Neural progenitor cell (in vitro differentiated cells): Measurements from ENCODE around the gene DIABLO. TPM values are rescaled to one million over a fixed set of nuclear protein-coding genes. Genes with fewer than 3 reads are reported as not detected.

Source experiments
- DNase-seq: peaks from one replicate; pipeline ENCODE4 v3.0.0-alpha.2; 2016; ENCODE audit warnings: low spot score
- H2AFZ ChIP-seq: fragments of 200-600 bp; sonication (generic); replicated peaks from 2 replicates; pipeline ENCODE4 v1.6.1; 2016; ENCODE audit warnings: antibody characterized with exemption
- H3F3A ChIP-seq: fragments of 200-600 bp; sonication (generic); 2 replicates; pipeline ENCODE4 v1.6.1; 2016; ENCODE audit warnings: antibody characterized with exemption, low read depth
- H3K27ac ChIP-seq: fragments of 200-600 bp; sonication (generic); 2 replicates; pipeline ENCODE4 v1.5.1; 2016; ENCODE audit warnings: mild to moderate bottlenecking
- H3K27me3 ChIP-seq: fragments of 200-600 bp; sonication (generic); 2 replicates; pipeline ENCODE4 v1.6.1; 2016; ENCODE audit warnings: mild to moderate bottlenecking, moderate library complexity
- H3K36me3 ChIP-seq: fragments of 200-600 bp; sonication (generic); 2 replicates; pipeline ENCODE4 v1.5.1; 2016
- H3K4me1 ChIP-seq: fragments of 200-600 bp; sonication (generic); 2 replicates; pipeline ENCODE4 v1.6.1; 2016; ENCODE audit warnings: mixed run types
- H3K4me2 ChIP-seq: fragments of 200-600 bp; sonication (generic); 2 replicates; pipeline ENCODE4 v1.6.1; 2016
- H3K4me3 ChIP-seq: fragments of 200-600 bp; sonication (generic); 2 replicates; pipeline ENCODE4 v1.5.1; 2016
- H3K79me2 ChIP-seq: fragments of 200-600 bp; sonication (generic); 2 replicates; pipeline ENCODE4 v1.6.1; 2016; ENCODE audit warnings: low read depth
- H3K9ac ChIP-seq: fragments of 200-600 bp; sonication (generic); 2 replicates; pipeline ENCODE4 v1.6.1; 2016
- H3K9me3 ChIP-seq: fragments of 200-600 bp; sonication (generic); 2 replicates; pipeline ENCODE4 v1.5.1; 2016; ENCODE audit warnings: low read depth
- H4K20me1 ChIP-seq: fragments of 200-600 bp; sonication (generic); 2 replicates; pipeline ENCODE4 v1.6.1; 2016; ENCODE audit warnings: low read depth
- H3K27ac Mint-ChIP-seq: 3 replicates; pipeline ENCODE4 v1.8.0; 2021; ENCODE audit warnings: mixed read lengths
- H3K27me3 Mint-ChIP-seq: 2 replicates; pipeline ENCODE4 v1.8.0; 2022; ENCODE audit warnings: low read depth, mild to moderate bottlenecking, inconsistent platforms, moderate library complexity, mixed read lengths; ENCODE audit not compliant: insufficient read depth
- H3K36me3 Mint-ChIP-seq: 3 replicates; pipeline ENCODE4 v1.8.0; 2021; ENCODE audit warnings: mixed read lengths
- H3K4me1 Mint-ChIP-seq: 3 replicates; pipeline ENCODE4 v1.8.0; 2021; ENCODE audit warnings: mixed read lengths
- H3K4me3 Mint-ChIP-seq: 3 replicates; pipeline ENCODE4 v1.8.0; 2021; ENCODE audit warnings: mild to moderate bottlenecking, moderate library complexity, mixed read lengths
- H3K9me3 Mint-ChIP-seq: 3 replicates; pipeline ENCODE4 v1.8.0; 2020; ENCODE audit warnings: mixed read lengths
- EZH2 ChIP-seq: fragments of 200-600 bp; sonication (generic); IDR thresholded peaks from 2 replicates; pipeline ENCODE4 v1.6.1; 2017; ENCODE audit warnings: antibody characterized with exemption, mild to moderate bottlenecking, moderate library complexity
- EZH2phosphoT487 ChIP-seq: fragments of 200-600 bp; sonication (generic); IDR thresholded peaks from 2 replicates; pipeline ENCODE4 v1.6.1; 2017; ENCODE audit warnings: antibody characterized with exemption
- total RNA-seq: library from RNA; depleted of rRNA; stranded (reverse); fragments of >200 nt; gene quantifications from 2 replicates; pipeline ENCODE4 v1.2.3, GENCODE V29; 2015; ENCODE audit warnings: low replicate concordance
- TF ChIP-seq, protein P1 (sequence below): fragments of 200-600 bp; sonication (generic); IDR thresholded peaks from 2 replicates; pipeline ENCODE4 v1.5.1; 2017; ENCODE audit warnings: antibody characterized with exemption, mild to moderate bottlenecking

Gene DIABLO
- total RNA-seq: 114 and 131 TPM in 2 replicates

- Mint-ChIP-seq H3K27ac (peak within 1 kb of the TSS; percentile 94), H3K9me3 (no peaks in the 10 kb centered on the region), H3K36me3 (peaks cover 18% of the 10 kb centered on the region), H3K27me3 (peaks cover 2% of the 10 kb centered on the region), H3K4me3 (peak within 1 kb of the TSS; percentile 97), H3K4me1 (peaks cover 26% of the 10 kb centered on the region)
- Histone ChIP-seq H3K4me1 (peaks cover 24% of the 10 kb centered on the region), H3K27me3 (peaks cover 7% of the 10 kb centered on the region), H3K27ac (peak within 1 kb of the TSS; percentile 97), H4K20me1 (peaks cover 36% of the 10 kb centered on the region), H3F3A (peaks cover 40% of the 10 kb centered on the region), H3K4me3 (peak within 1 kb of the TSS; percentile 99), H3K79me2 (peaks cover 43% of the 10 kb centered on the region), H3K9me3 (no peaks in the 10 kb centered on the region), H3K9ac (peak within 1 kb of the TSS; percentile 88), H2AFZ (peak within 1 kb of the TSS; percentile 95), H3K36me3 (peaks cover 9% of the 10 kb centered on the region), H3K4me2 (peak within 1 kb of the TSS; percentile 98)
- TF ChIP-seq EZH2phosphoT487: no peak
- no peak for TF ChIP-seq EZH2
- TF ChIP-seq, protein P1, sequence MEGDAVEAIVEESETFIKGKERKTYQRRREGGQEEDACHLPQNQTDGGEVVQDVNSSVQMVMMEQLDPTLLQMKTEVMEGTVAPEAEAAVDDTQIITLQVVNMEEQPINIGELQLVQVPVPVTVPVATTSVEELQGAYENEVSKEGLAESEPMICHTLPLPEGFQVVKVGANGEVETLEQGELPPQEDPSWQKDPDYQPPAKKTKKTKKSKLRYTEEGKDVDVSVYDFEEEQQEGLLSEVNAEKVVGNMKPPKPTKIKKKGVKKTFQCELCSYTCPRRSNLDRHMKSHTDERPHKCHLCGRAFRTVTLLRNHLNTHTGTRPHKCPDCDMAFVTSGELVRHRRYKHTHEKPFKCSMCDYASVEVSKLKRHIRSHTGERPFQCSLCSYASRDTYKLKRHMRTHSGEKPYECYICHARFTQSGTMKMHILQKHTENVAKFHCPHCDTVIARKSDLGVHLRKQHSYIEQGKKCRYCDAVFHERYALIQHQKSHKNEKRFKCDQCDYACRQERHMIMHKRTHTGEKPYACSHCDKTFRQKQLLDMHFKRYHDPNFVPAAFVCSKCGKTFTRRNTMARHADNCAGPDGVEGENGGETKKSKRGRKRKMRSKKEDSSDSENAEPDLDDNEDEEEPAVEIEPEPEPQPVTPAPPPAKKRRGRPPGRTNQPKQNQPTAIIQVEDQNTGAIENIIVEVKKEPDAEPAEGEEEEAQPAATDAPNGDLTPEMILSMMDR: no peak
- DNase-seq: peak; percentile 100
Measured at GRCh38 chr12:122225683-122226365, at the start of gene DIABLO. TSS of gene DIABLO (minus strand) at chr12:122226052. CDS start at chr12:122226014, 38 bp downstream.

GRCh38 chr12:122275459-122275858, 49.6 kb upstream of the DIABLO start:
- Histone ChIP-seq H3K9ac (no peak overlapping the region), H2AFZ (no peak overlapping the region), H3K4me1 (no peaks in the 10 kb centered on the region), H3K27ac (no peak overlapping the region), H3K36me3 (no peaks in the 10 kb centered on the region), H3K4me2 (no peak overlapping the region), H3K79me2 (no peaks in the 10 kb centered on the region), H3K27me3 (no peaks in the 10 kb centered on the region), H3K4me3 (no peak overlapping the region), H3F3A (no peaks in the 10 kb centered on the region), H3K9me3 (no peaks in the 10 kb centered on the region), H4K20me1 (no peaks in the 10 kb centered on the region)
- no peak for DNase-seq
- TF ChIP-seq EZH2phosphoT487: no peak
- TF ChIP-seq, protein P1: no peak
- TF ChIP-seq EZH2: no peak
- no peak overlapping the region for H3K4me3 Mint-ChIP-seq
- no peak overlapping the region for H3K27ac Mint-ChIP-seq
- H3K4me1 Mint-ChIP-seq: no peaks in the 10 kb centered on the region
- H3K9me3 Mint-ChIP-seq: no peaks in the 10 kb centered on the region
- peaks cover 8% of the 10 kb centered on the region for H3K36me3 Mint-ChIP-seq
- no peaks in the 10 kb centered on the region for H3K27me3 Mint-ChIP-seq

DNA sequence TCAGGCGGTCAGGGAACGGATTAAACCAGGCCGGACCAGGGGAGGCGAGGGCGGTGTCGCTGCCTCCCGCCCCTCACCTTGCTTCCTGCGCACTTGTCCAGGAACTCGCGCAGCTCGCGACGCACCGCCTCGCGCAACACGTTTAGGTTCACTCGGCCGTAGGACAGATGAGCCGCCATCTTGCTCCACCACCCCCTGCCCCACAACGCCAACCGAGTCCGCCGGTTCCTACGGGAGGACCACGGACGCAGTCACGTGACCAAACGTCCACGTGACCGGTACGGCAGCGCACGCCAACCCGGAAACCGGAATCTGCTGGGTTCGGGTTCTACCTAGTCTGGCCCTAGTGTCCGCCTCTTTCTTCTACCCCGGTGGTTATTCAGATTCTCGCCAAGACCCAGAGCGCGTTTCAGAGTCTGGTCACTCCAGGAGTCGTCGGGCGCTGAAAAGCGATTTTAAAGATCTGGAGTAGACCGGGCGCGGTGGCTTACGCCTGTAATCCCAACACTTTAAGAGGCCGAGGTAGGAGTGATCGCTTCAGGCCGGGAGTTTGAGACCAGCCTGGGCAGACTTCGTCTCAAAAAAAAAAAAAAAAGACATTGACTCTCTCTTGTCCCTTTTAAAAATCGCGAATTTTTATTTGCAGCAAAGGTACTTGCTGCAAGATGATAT, 40.5 kb upstream of the DIABLO start, which contains the start of gene VPS33A:
VPS33A (minus strand) TSS at position 265 of the 672 bp plus-strand sequence; CDS start at position 179, 86 bp downstream.
- TF ChIP-seq EZH2phosphoT487: no peak
- TF ChIP-seq, protein P1: no peak
- no peak for TF ChIP-seq EZH2
- H3F3A ChIP-seq: peaks cover 12% of the 10 kb centered on the region
- Mint-ChIP-seq H3K27me3 (peaks cover 12% of the 10 kb centered on the region), H3K27ac (peak within 1 kb of the TSS; percentile 100), H3K4me3 (peak within 1 kb of the TSS; percentile 98), H3K36me3 (peaks cover 6% of the 10 kb centered on the region), H3K4me1 (peaks cover 14% of the 10 kb centered on the region), H3K9me3 (peaks cover 4% of the 10 kb centered on the region)
- H3K4me2 ChIP-seq: peak within 1 kb of the TSS; percentile 96
- H3K4me3 ChIP-seq: peak within 1 kb of the TSS; percentile 88
- peak within 1 kb of the TSS; percentile 92 for H2AFZ ChIP-seq
- DNase-seq: peak; percentile 100
- peak within 1 kb of the TSS; percentile 90 for H3K9ac ChIP-seq
- peaks cover 17% of the 10 kb centered on the region for H3K79me2 ChIP-seq
- H3K36me3 ChIP-seq: no peaks in the 10 kb centered on the region
- no peaks in the 10 kb centered on the region for H4K20me1 ChIP-seq
- no peaks in the 10 kb centered on the region for H3K27me3 ChIP-seq
- no peaks in the 10 kb centered on the region for H3K9me3 ChIP-seq
- H3K27ac ChIP-seq: peak within 1 kb of the TSS; percentile 85
- peaks cover 10% of the 10 kb centered on the region for H3K4me1 ChIP-seq
